Activated CD8-positive, alpha-beta memory T cell treated with anti-CD3 and anti-CD28 coated beads for 4 hours (primary cell): ENCODE results near the gene SHROOM2.
"Not testable (repeated sequence)": the region's sequence is repeated elsewhere in the genome, so short reads cannot be mapped to it uniquely, and the experiment has no call there.

Experiments
- DNase-seq, 2 donors: peaks; one replicate each; pipeline ENCODE4 v3.0.0-alpha.2; 2020; ENCODE audit warnings: low read depth in 2 of 2

The SHROOM2 gene

GRCh38 chrX:9785254-9785943, 830 bp upstream of the SHROOM2 start:
- no peak for DNase-seq

GRCh38 chrX:9786798-9787635, 788 bp downstream of the SHROOM2 start:
- DNase-seq, result no peak

GRCh38 chrX:9788911-9789310, 2.7 kb downstream of the SHROOM2 start:
- no peak for DNase-seq

GRCh38 chrX:9789555-9789954, 3.3 kb downstream of the SHROOM2 start:
- DNase-seq, result no peak

- no peak for DNase-seq
Measured at GRCh38 chrX:9790866-9791265, 4.6 kb downstream of the SHROOM2 start.

- no peak for DNase-seq
Measured at GRCh38 chrX:9794495-9794894, 8.3 kb downstream of the SHROOM2 start.

GRCh38 chrX:9797384-9798360, 11.4 kb downstream of the SHROOM2 start:
- no peak for DNase-seq

- DNase-seq, result no peak
Measured at GRCh38 chrX:9802737-9803136, 16.5 kb downstream of the SHROOM2 start.

- no peak for DNase-seq
Measured at GRCh38 chrX:9804444-9804843, 18.2 kb downstream of the SHROOM2 start.

- DNase-seq, result no peak
Measured at GRCh38 chrX:9805956-9806355, 19.7 kb downstream of the SHROOM2 start.

GRCh38 chrX:9807355-9808182, 21.3 kb downstream of the SHROOM2 start:
- no peak for DNase-seq

- not testable (repeated sequence) for DNase-seq
Measured at GRCh38 chrX:9809876-9810275, 23.6 kb downstream of the SHROOM2 start.

- not testable (repeated sequence) for DNase-seq
Measured at GRCh38 chrX:9811086-9811485, 24.9 kb downstream of the SHROOM2 start.

- no peak for DNase-seq
Measured at GRCh38 chrX:9816084-9816700, 30.0 kb downstream of the SHROOM2 start.

GRCh38 chrX:9821572-9821971, 35.3 kb downstream of the SHROOM2 start:
- DNase-seq, result no peak

- DNase-seq, result no peak
Measured at GRCh38 chrX:9824554-9824953, 38.3 kb downstream of the SHROOM2 start.

- no peak for DNase-seq
Measured at GRCh38 chrX:9825129-9825790, 39.0 kb downstream of the SHROOM2 start.

- no peak for DNase-seq
Measured at GRCh38 chrX:9825966-9826365, 39.7 kb downstream of the SHROOM2 start.

- no peak for DNase-seq
Measured at GRCh38 chrX:9829308-9830267, 43.4 kb downstream of the SHROOM2 start.
